Measurements from ENCODE around the gene ADAM12.

ADAM12 gene

DNA sequence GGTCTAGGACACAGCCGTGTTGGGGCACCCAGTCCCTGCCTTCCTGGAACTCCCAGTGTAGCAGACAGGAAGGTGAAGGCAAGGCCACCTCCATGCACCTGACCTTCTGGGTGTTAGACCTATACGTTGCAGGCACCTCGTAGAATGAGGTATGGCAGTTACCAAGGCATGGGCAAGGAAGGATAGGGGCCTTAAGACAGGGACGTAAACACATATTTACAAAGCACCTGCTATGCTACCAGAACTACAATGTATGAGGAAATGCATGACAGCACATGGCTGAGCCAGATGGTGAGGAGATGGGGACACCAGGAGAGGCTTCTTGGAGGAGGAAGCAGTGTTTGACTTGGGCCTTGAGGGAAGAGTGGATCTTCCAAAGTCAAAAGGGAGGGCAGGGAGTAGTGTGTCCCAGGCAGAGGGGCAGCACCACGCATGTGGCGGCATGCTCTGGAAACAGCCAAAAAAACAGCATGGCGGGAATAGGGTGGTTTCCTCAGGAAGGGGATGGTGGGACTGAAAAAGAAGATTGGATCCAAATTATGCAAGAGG lies 260.7 kb downstream of the ADAM12 start:
- in situ Hi-C loops (cut with MboI; ENCODE audit: low sequenced_read_pairs): no loop called here

DNA sequence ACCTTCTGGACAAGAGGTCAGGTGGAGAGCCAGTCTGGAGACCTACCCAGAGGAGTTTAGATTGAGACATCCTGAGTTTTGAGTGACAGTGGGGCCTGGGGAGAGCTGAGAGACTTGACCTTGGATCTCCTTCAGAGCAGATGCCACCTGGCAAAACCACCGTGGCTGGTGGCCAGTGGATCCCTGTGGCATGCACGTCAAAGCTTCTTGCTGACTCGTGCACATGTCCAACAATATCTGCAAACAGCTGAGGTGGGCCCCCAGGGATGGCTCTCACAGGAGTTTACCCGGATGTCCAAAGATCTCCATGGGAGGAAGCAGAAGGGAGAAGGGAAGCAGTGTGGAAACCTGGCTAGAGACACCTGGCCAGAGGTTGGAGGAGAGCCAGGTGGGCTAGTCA lies 261.4 kb downstream of the ADAM12 start:
- in situ Hi-C loops (cut with MboI; ENCODE audit: low sequenced_read_pairs): no loop called here

DNA sequence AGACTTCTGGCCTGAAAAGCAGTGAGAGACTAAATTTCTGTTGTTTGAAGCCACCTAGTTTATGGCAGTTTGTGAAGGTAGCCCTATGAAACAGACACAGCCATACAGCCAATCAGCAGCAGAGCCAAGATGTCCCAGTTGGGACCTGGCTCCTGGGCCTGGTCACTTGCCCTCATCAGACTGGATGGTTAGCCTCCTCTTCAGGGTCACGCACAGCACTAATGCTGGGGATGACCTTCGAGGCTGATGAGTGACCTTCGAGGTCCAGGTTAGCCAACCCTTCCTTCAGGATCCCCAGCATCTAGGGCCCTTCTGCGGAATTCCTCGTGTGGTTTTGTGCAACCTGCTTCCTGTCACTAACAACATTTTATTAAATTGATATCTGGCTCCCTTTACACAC lies 262.3 kb downstream of the ADAM12 start:
- in situ Hi-C loops (cut with MboI; ENCODE audit: low sequenced_read_pairs): no loop called here

DNA sequence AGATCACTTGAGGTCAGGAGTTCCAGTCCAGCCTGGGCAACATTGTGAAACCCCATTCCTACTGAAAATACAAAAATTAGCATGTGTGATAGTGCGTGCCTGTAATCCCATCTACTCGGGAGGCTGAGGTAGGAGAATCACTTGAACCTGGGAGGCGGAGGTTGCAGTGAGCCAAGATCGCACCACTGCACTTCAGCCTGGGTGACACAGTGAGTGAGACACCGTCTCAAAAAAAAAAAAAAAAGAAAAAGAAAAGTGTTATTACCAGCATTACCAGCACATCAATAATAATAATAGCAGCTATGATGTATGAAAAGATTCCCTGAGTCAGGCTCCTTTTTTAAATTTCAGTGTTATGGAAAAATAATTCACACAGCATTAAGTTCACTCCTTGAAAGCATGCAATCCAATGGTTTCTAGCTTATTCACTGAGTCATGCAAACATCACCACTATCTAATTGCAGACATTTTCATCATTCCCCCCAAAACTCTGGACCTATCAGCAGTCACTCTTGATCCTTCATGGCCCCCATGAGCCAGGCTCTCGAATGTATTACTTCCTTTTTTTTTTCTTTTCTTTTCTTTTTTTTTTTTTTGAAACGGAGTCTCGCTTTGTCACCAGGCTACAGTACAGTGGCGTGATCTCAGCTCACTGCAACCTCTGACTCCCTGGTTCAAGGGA lies 263.5 kb downstream of the ADAM12 start:
- in situ Hi-C loops (cut with MboI; ENCODE audit: low sequenced_read_pairs): no loop called here

DNA sequence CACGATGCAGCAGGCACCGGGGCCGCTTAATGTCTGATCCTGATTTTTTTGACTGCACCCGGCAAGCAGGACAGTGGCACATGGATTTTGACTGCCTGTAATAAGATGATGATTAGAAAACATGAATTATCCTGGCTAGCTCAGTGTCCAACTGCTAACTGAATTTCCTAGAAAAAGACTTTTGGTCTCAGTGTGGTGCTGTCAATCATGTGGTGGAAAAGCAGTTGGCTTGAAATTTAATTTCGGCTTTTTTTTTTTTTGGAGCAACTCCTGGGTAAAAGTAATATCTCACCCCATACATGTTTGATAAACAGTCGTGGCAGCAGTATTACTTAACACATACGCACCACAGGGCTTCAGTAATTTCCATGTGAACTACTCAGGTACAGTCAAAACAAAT lies 264.2 kb downstream of the ADAM12 start:
- in situ Hi-C loops (cut with MboI; ENCODE audit: low sequenced_read_pairs): no loop called here

DNA sequence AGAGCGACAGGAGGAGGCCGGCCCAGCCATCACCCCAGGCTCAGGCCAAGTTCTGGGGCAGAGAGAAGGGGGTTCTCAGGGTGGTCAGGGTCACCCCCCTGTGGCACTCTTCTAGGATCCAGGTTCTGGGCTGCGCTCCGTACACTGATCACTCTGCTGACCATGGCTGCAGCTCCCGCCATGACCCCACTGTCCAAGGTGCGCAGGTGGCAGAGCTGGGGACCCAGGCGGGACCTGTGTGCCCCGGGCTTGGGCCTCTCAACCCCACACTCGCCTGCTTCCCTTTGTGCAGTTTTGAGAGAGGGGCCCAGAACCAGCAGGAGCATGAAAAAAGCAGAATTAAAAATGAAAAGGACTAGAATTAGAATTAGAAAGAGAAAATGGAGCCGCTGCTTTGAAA lies 264.8 kb downstream of the ADAM12 start:
- in situ Hi-C loops (cut with MboI; ENCODE audit: low sequenced_read_pairs): no loop called here

DNA sequence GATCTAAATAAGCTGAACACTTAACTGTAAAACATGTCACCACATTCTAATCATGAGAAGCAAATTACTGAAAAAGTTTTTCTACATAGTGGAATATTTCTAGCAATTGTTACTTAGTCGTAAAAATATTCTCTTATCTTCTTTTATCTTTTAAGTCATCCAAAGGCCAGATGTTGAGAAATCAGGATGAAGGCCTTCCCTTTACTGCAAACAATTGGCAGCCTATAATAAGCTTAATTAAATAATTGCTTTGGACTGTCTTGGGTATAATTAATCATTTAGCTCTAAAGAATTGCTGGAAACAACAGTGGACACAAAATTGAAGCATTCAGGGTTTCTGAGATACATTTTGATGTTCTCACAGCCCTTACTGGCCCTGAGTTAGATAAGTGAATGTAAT lies 265.4 kb downstream of the ADAM12 start:
- in situ Hi-C loops (cut with MboI; ENCODE audit: low sequenced_read_pairs): no loop called here

DNA sequence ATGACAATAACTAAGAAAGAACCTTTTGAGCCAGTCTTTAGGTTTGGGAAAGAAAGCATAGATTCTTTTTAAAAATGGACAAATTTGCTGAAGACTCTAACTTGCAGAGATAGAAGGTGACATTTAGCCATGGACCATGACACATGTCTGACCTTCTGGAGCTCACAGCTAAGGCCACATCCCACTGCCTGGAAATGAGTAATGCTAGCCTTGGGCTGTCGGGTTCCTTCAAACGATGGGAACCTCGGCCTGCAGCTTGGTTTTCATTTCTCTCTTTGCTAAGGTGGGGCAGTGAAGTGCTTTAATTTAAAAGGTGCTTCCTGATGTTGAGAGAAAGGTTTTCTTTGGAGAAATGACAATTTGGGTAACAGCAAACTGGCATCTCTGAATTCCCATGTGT lies 268.7 kb downstream of the ADAM12 start:
- in situ Hi-C loops (cut with MboI; ENCODE audit: low sequenced_read_pairs): no loop called here

DNA sequence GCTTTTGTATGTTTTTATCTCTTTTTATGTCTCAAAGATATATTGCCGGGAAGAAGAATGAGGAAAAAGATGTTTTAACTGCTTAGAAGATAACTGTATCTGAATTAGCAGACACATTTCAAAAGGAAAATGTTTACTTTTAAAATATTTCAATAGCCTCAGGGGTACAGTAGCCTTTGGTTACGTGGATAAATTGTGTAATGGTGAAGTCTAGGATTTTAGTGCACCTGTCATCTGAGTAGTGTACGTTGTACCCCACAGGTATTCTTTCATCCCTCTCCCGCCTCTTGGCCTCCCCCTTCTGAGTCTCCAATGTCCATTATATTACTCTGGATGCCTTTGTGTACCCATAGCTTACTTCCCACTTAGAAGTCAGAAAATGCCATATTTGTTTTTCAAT lies 269.8 kb downstream of the ADAM12 start:
- in situ Hi-C loops (cut with MboI; ENCODE audit: low sequenced_read_pairs): no loop called here

DNA sequence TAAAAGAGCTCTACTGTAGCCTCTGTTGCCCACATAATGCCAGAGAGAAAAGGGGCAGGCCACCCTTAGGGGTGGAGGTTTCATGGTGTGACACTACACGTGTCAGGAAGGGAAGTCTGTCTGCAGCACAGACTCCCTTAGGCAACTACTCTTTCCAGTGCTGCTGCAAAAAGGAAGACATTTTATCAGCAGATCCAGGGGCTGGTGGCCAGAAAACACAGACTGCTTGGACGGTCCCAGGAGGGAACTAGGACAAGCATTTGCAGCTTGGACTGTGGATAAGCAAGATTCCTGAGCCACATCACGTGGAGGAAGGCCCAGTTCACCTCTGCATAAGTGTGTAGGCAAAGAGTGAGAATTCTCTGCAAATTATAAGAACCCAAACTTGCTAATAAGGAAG lies 271.1 kb downstream of the ADAM12 start:
- in situ Hi-C loops (cut with MboI; ENCODE audit: low sequenced_read_pairs): no loop called here

DNA sequence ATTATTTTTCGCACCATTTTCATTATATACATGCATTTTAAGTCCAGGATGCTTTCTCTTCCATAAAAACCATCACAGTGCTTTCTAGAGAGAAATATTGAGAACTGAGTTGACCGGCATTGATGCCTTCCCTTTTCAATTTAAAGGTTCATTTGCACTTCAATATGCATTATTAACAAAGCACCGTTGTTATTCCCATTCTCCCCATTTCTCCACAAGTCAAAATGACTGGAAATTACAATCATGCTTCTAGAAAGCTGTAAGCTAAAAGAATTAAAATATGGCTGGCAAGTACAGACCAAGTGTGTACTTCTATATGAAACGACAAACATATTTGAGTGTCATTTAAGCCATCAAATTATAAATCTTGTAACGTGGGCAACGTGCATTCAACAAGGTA lies 272.4 kb downstream of the ADAM12 start:
- in situ Hi-C loops (cut with MboI; ENCODE audit: low sequenced_read_pairs): no loop called here

DNA sequence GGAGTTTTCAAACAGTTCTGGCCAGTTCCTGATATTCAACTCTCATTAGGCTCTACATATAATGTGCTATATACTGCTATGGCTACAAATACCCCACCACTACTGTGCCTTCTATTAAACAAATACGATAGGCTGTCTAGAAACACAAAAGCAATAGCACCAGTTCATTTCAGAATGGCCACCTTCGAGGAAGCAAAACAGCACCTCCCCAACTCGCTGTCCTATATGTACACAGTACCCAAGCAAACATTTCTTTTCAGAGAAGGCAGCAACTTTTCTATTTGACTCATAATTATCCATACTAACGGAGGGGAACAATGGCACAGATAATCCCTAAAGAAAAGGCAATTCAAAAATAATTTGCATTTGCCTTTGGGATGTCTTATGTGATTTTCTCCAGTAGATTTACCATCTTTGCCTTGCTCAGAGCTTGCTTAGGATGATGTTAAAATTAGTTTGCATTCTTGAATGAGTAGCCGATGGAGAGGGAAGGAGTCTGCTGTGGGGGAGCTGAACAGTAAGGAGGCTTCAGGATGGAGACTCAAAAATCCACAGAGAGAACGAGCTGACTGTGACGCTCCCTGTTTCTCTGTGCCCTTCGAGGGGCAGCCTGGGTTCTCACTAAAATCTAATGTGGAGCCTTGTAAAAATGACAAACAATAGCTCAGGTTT lies 273.3 kb downstream of the ADAM12 start:
- in situ Hi-C loops (cut with MboI; ENCODE audit: low sequenced_read_pairs): no loop called here

DNA sequence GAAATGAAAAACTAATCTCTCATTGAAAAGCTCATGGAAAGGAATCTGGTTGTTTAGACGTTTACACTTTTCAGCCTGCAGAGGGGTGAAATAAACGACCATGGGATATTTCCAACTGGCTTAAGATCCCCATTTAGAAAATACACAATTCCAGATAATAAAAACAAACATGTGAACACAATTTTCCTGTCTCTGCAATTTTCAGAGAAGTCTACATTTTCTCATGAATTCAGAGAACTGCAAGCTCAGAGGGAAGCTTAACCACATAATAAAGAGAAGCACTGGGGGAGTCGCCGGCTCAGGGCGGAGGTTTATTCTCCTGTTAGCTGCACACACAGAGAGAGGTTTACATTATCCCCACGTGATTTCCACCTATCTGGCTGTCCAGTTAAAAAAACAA lies 276.8 kb downstream of the ADAM12 start:
- in situ Hi-C loops (cut with MboI; ENCODE audit: low sequenced_read_pairs): no loop called here

DNA sequence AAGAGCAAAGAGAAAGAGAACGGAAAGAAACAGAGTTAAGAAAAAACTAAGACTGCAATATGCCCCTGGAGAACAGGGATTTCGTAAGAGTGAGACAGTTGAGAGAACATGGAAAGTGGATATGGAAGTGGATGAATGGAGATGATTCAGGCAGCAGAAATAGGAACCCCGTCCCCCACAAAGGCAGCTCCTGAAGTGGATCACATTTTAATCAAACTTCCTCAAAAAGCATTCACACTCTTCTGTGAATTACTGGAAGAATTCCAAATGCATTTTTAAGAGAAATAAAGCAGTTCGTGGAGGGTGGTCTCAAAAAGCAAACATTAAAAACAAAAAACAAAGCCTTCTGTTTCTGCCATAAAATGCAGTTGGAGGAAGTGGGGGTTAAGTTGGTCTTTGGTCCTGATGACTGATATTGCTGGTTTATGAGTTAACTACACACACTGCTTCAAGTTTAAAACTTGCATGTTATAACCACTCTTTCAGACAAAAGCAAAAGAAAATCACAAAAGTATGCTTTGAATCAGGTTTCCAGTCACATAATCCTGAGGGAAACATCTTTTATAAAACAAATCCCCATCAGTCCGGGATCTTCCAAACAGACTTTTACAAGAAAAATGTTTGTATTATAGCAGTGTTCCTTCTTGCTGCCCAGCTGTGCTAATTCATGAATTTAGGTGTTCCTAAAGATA lies 277.6 kb downstream of the ADAM12 start:
- in situ Hi-C loops (cut with MboI; ENCODE audit: low sequenced_read_pairs): no loop called here

DNA sequence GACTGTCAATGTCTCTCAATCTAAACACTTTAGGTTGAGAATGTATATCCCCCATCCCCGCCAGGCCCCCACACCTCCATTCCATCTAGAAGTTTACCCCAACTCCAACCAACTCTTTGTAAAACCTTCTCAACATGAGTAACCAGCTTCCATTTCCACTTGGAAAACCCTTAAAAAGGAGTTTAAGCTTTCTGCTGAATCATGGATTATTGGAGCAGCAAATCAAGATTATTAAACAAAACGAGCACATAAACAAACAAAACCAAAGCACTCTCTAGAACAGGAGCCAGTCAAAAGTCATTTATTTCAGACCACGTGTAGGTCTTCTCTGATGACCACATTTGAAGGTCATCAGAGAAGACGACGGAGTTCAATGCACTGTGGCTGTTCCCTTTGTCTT lies 278.4 kb downstream of the ADAM12 start:
- in situ Hi-C loops (cut with MboI; ENCODE audit: low sequenced_read_pairs): no loop called here

DNA sequence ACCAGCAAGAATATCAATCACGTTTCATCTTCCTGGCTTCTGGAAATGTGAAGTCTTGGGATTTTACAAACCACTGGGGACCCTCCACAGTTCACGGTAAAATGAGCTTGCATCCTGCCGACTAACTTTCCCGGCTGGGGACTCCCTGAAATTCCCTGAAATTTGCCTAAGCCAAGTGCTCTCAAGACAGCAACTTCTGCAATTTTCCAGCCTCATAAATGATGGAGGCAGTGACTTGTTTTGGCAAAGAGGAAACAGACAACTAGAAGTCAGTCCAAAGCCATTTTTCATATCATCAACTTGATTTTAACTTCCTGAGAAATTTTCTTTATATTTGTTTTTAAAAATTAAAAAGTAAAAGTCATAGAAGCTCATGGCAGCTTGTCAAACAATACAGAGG lies 279.6 kb downstream of the ADAM12 start:
- in situ Hi-C loops (cut with MboI; ENCODE audit: low sequenced_read_pairs): no loop called here

DNA sequence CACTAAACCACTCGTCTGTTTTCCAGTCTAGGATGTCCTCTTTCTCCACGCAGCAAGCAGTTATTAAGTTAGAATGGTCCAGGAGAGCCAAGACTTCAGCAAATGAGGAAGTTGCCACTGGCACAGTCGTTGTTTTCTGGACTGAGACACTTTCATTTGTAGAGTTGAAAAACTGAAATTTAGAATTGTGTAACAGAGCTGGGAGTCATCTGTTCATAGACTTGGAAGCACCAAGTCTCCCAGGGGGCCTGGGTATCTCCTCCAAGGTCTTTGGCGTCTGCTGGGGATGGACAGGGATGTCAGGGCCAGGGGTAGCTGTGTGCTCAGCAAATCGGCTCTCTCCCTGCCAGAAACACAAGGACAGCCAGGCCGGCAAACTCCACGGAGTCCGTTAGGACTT lies 283.5 kb downstream of the ADAM12 start:
- in situ Hi-C loops (cut with MboI; ENCODE audit: low sequenced_read_pairs): no loop called here

DNA sequence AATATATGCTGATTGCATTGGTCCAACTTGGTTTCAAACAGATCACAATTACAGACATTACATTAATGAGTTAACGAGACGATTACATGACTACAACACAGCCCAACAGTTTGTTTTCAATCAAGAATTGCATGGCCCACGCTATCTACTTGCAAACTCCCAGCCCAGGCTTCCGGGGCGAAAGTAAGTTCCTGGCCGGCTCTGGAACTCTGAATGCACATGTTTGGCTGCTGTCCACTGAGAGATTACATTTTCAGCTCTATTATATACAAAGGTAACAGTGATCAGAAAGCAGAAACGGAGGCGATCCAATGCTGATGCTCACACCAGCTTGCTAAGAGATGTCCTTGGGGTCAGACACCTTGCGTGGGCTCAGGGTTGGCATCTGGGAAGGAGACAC lies 285.6 kb downstream of the ADAM12 start:
- in situ Hi-C loops (cut with MboI; ENCODE audit: low sequenced_read_pairs): no loop called here

DNA sequence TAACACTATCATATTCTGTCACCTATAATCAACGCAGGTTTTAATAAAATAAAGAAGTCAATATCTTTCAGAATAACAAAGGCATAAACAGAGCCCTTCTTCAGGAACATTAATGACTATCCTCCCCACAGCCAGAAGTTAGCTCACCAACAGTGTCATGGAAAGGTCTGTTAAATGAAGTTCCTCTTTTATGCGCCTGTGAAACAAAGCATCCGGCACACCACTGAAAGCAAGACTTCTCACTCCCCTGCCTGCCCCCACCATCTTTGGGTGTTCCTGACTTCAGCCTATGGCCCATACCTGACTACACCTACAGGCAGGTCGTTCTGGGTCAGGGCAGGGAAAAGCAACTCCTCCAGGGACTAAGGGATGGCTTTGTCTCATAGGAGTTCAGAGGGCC lies 286.5 kb downstream of the ADAM12 start:
- in situ Hi-C loops (cut with MboI; ENCODE audit: low sequenced_read_pairs): no loop called here

DNA sequence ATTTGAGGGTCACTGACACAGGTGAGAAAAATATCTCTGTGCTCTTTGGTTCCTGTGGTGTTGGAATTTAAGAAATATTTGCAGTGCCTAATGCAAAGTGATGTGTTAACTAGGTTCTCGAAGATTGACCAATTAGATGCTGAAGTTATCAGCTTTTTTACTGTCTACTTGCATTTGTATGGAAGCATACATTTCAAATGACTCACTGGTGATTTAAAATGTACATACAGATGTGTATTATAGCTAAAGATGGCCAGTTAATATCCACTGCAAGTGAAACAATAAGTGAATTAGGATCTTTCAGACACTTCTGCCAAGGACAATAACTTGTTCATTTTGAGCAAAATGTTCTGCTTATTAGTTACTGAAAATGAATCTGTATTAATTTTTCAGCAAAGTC lies 287.0 kb downstream of the ADAM12 start:
- in situ Hi-C loops (cut with MboI; ENCODE audit: low sequenced_read_pairs): no loop called here

DNA sequence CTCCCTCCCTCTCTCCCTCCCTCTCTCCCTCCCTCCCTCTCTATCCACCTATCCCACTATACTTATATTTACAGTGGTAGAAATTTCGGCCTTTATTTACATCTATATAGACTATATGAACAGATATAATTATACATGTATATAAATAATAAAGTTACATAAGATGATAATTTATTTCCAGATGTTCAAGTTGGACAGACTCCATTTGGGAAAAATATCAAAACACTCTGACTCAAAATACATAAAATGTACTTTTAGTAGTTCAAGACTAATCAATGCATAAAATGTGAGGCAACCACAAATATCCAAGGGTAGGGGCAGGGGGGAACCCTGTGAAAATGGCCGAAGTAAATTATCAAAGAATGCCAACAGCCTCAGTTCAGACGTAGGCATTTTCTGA lies 288.9 kb downstream of the ADAM12 start:
- in situ Hi-C loops (cut with MboI; ENCODE audit: low sequenced_read_pairs): no loop called here

DNA sequence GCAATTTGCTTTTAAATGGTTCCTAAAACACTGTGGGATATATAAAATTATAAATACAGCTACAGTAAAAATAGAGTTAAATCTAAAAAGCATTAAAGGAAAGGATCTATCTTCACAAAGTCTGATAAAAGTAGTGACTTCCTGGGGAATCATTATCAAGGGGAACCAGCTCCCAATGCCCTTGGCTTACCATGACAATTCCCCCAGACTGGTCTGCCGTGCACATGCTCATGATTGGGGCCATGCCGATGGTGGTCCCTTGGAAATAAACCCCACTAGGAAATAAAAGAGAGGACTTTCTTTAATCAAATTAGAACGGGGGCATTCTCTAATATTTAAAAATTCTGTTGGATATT lies 290.1 kb downstream of the ADAM12 start:
- in situ Hi-C loops (cut with MboI; ENCODE audit: low sequenced_read_pairs): no loop called here
